ENCODE measurements around the gene GNB2.

DNA sequence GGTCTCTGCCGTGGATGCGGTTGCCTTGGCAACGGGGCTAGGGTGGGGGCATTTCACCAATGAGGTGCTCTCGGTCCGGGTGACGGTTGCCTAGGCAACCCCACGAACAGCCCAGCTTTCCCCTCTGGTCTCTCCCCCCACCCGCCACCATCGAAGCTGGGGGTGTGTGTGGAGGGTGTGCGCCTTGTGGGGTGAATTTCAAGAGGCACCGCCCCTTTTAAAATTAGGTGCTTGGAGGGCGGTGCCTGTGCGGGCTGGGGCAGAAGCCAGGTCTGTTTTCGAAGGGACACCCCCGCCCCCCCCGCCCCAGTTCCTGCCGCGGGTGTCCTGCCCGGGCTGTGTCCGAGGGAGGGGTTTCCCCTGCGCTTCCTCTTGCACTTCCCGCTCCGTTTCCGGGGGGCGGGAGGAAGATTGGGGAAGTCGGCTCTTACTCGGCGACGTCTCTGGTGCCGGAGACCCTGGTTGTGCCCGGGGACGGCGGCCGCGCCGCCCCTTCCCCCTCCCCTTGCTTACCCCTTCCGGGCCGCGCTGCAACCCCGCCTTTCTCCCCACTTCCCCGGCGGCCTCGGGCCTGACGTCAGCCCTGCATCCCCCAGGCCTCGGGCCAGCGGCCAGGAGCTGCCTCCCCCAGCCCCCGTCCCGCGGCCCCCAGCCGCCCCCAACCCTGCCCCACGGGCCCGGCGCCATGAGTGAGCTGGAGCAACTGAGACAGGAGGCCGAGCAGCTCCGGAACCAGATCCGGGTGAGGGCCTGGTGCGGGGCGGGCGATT lies 2.2 kb downstream of the GNB2 start:
- TF ChIP-seq CTCF (IDR thresholded peaks at IDR 0.05; ENCODE audit: control extremely low read depth in 1 of 3, insufficient read depth in 1 of 3, low read depth in 1 of 3, low read length in 3 of 3): no peak
- no peak for TF ChIP-seq FOSL1 (IDR thresholded peaks at IDR 0.05; ENCODE audit: insufficient read depth, low read depth, low read length)
- TF ChIP-seq, protein P1, sequence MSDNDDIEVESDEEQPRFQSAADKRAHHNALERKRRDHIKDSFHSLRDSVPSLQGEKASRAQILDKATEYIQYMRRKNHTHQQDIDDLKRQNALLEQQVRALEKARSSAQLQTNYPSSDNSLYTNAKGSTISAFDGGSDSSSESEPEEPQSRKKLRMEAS (IDR thresholded peaks at IDR 0.05): no peak
- 0 out of 2 replicates have a peak, but pooled peaks have one; percentile 27 for TF ChIP-seq TAF1 (IDR thresholded peaks at IDR 0.05; ENCODE audit: low read depth, low read length)
- no peak for TF ChIP-seq BCL11A (IDR thresholded peaks at IDR 0.05; ENCODE audit: low read depth in 2 of 2, low read length in 2 of 2)
- no peak for TF ChIP-seq POLR2A (IDR thresholded peaks at IDR 0.05; ENCODE audit: control extremely low read depth in 1 of 2, low read depth in 2 of 2, low read length in 2 of 2)
- TF ChIP-seq POLR2AphosphoS5 (IDR thresholded peaks at IDR 0.05; ENCODE audit: low read depth, low read length): no peak
- no peak for TF ChIP-seq RFX5 (IDR thresholded peaks at IDR 0.05; ENCODE audit: borderline replicate concordance, low read depth, low read length)
- TF ChIP-seq ZNF274 (IDR thresholded peaks at IDR 0.05; ENCODE audit: borderline replicate concordance, extremely low read depth, low read length): no peak
- no peak for TF ChIP-seq BRCA1 (IDR thresholded peaks at IDR 0.05; ENCODE audit: low read depth, low read length)
- no peak for TF ChIP-seq BACH1 (IDR thresholded peaks at IDR 0.05; ENCODE audit: low read length)
- TF ChIP-seq, protein P2, sequence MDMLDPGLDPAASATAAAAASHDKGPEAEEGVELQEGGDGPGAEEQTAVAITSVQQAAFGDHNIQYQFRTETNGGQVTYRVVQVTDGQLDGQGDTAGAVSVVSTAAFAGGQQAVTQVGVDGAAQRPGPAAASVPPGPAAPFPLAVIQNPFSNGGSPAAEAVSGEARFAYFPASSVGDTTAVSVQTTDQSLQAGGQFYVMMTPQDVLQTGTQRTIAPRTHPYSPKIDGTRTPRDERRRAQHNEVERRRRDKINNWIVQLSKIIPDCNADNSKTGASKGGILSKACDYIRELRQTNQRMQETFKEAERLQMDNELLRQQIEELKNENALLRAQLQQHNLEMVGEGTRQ (IDR thresholded peaks at IDR 0.05; ENCODE audit: low read length): no peak
- peak; percentile 70 for TF ChIP-seq EGR1 (IDR thresholded peaks at IDR 0.05; ENCODE audit: borderline replicate concordance, low read depth, low read length)
